ENCODE data around the gene SFR1.

DNA sequence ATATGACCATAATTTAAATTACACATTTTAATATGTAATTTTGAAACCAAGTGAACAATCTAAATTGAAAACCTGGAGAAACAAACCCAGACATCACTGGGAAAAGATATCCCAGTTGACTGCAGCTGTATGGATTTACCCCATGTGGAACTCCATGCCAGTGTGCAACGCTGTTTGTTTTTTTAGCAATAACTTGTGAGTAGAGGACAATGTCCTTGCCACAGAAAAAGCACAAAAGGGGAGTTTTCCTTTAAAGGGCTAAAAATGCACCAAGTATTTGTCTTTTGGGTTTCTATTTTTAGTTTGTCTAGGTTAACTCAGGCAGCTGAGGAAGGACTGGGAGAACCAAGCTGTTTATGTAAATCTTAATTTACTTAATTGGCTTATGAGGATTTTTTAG lies 21.2 kb upstream of the SFR1 start:
- TF ChIP-seq EZH2 (IDR thresholded peaks at IDR 0.05; ENCODE audit: low read depth) = no peak
- TF ChIP-seq, protein P1, sequence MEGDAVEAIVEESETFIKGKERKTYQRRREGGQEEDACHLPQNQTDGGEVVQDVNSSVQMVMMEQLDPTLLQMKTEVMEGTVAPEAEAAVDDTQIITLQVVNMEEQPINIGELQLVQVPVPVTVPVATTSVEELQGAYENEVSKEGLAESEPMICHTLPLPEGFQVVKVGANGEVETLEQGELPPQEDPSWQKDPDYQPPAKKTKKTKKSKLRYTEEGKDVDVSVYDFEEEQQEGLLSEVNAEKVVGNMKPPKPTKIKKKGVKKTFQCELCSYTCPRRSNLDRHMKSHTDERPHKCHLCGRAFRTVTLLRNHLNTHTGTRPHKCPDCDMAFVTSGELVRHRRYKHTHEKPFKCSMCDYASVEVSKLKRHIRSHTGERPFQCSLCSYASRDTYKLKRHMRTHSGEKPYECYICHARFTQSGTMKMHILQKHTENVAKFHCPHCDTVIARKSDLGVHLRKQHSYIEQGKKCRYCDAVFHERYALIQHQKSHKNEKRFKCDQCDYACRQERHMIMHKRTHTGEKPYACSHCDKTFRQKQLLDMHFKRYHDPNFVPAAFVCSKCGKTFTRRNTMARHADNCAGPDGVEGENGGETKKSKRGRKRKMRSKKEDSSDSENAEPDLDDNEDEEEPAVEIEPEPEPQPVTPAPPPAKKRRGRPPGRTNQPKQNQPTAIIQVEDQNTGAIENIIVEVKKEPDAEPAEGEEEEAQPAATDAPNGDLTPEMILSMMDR (conservative IDR thresholded peaks at IDR 0.05) = no peak

Data from PC-9 (cell line).